ENCODE measurements around the gene UAP1.

Gene UAP1

DNA sequence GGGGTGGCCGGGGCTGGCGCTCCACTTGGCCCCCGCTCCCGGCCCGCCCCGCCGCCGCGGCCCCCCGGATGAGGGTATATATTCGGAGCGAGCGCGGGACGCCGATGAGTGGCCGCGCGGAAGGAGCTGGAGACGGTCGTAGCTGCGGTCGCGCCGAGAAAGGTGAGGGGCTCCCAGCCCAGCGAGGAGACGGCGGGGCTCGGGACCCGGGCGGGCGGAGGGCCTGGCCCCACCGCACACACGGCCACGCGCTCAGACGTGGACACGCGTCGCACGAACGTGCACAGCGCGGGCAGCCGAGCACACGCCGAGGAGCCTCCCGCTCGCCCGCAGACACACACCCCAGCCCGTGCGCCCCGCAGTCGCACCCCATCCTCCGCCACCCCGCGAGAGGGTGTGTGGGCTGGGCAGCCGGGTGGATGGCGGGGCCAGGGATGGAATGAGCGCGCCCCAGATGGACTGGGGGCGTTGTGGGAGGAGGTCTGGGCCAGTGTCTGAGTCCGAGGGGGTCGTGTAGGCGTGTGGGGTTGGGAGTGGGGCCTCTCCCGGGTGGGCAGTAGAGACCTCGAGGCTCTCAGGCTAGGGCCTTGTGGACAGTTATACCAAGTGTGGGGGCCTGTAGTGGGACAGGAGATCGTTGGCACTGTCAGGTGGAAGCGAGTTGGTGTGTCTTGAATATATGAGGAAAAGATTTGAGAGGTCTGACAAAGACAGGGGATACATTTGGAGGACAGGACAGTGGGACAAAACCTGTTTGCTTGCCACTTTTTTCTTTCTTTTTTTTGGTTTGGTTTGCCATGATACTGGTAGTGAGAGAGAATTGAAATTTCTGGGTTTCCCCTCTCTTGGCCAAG, at the start of gene UAP1:
TSS of gene UAP1 (plus strand) at position 107 of the 854 bp plus-strand sequence. CDS start 4,347 bp downstream, outside the sequence.
- DNase-seq = no peak

DNA sequence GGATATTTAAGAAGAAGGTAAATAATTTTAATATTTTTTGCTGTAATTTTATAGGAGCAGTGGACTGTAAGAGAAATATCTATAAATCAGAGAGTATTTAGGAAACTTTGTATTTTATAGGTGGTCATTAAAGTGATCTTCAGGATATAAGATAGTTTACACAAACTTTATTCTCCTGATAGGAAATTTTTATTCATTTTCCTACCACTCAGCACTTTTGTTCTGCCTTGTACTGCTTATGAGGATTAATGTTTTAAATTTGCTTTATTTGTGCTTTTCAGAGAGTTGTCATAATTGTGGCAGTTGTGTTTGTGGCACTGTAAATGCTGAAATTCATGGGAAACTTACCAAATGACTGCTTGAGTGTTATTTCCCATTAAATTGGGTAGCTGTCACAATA, 34.2 kb upstream of the UAP1 start:
- no peak for DNase-seq

DNA sequence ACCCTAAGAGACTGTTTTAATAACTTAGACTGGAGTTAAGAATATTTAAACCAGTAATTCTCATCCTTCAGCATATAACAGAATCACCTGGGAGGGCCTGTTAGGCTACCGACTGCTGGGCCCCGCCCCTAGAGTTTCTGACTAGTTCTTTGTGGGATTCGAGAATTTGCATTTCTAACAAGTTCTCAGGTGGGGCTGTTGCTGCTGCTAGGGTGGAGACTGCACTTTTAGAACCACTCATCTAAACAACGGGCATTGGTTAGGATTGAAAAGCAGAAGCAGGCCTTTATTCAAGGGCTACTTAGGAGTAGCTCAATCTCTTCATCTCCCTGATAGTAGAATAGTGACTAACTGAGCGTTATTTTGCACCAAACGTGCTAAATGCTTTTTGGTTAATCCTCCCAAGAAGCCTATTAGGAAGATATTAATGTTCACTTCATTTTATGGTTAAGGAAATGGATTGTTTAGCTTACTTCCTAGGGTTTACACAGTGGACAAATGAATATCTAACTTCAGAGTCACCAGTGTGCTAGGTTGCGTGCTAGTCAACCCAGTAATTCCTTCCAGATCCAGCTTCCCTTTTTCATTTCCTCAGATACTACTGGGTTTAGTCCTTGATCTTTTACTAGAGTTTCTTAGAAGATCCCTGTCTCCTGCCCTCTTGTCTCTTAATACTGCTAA, 31.1 kb upstream of the UAP1 start:
- DNase-seq = no peak

DNA sequence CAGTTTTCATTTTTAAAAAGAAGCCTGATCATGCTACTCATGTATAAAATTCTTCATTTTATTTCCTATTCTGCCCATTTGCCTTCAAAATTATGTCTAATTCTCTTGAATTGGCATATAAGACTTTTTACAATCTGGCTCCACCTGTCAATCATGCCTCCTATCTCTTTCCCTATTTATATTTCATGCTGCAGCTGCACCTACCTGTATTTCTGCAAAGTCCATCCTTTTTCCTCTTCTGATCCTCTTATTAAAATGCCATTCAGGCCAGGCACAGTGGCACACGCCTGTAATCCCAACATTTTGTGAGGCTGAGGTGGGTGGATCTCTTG, 30.6 kb upstream of the UAP1 start:
- no peak for DNase-seq

DNA sequence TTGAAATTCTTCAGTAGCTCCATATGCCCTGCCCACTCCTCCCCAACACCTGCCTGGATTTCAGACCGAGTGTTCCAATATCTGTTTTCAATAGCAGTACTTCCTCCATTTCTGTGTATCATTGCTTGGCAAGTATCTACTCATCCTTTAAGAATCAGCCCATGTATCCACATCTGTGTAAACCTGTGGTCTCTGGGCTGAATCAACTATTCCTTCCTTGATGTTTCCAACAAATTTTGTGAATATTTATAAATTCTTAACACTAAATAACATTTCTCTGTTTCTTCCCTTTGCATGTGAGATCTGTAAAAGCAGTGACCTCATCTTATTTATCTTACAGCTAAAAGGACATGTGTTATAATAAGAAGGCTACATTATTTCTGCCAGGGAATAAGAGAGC, 26.0 kb upstream of the UAP1 start:
- DNase-seq = no peak

DNA sequence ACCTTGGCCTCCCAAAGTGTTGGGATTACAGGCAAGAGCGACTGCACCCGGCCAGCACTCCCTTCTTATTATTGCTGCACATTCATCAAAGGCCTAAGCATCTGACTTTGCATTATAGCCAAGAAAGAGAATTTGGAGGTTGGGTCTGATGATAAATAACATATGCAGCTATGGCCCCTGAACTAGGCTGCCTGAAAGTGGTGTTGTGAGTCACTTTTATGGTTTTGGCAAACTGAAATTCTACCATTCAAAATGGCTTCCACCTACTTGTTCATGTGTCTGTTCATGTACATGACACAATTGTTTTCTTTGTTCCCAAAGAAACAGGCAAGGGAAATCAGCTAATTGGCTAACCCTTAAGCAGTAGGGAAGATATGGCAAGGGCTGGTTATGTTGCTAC, 25.0 kb upstream of the UAP1 start:
- no peak for DNase-seq

DNA sequence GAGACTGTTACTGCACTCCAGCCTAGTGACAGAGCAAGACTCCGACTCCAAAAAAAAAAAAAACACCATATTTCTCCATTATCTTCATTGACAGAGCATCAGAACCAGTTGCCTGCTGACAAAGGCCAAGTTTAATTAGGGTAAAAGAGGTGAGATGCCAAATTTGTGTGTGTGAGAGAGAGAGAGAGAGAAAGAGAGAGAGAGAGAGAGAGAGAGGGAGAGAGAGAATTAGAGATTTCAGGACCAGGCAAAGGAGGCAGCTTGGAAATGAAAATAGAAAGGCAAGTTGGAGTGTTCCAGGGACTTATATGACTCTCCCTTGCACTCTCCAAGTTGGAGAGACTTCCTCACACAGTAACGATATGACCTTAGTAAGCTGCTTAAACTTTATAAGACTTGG, 24.3 kb upstream of the UAP1 start:
- no peak for DNase-seq

DNA sequence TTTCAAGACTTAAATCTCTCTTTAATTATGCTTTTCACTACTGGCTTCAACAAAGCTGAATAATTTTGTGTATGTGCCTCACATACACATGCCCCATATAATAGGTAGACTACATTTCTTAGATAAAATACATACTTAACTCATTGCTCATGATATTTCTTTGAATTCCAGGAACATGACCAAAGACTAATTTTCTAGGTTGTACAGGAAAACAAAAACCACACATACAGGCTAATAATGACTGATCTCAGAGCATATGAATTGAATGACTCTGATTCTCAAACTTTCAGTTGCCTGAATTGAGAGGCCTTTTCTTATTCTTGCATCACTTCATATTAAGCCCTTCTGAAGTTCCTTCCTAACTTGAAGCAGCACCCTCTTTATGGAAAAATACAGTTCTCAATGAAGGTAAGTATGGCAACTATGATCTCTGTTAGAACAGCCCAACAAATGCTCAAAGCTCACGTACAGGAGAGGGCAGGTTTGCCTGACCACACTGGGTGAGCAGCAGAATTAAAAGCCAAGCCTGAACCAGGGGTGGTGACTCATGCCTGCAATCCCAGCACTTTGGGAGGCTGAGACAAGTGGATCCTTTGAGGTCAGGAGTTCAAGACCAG, 22.6 kb upstream of the UAP1 start:
- no peak for DNase-seq

DNA sequence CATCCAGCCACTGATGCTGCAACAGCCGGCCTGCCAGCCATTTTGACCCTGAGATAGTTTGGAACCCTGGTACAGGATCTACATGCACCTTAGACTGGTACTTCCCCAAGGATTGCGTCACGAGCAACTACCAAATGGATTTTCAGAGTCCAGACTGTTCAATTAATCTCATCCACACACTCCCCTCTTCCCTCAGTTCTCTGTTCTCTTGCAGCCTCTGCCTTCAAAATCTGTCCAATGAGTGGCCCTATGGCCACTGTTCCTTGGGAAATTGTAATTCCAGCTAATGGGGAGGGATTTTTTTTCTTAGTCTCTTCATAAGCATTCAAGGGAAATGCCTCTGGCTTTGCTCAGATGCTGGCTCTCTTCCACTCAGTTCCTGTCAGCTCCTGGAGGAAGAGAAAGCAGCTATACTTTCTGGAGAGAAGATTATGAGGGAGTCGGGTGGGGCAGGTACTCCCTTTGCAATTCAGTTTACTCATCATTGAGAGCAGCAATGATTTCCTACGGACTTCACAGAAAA, 19.8 kb upstream of the UAP1 start:
- DNase-seq = no peak

DNA sequence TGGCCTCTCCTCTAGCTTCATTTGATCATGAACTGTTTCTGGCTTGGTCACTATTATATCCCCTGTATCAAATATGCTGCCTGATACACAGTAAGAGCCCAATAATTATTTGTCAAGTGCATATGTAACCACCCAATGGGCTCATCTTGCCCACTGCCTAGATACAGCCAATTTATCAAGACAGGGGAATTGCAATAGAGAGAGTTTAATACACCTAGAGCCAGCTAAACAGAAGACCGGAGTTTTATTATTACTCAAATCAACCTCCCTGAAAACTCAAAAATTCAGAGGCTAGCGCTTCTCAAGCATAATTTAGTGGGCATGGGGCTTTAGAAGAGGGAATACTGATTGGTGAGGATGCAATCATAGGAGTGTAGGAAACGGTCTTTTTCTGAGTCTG, 18.3 kb upstream of the UAP1 start:
- no peak for DNase-seq

DNA sequence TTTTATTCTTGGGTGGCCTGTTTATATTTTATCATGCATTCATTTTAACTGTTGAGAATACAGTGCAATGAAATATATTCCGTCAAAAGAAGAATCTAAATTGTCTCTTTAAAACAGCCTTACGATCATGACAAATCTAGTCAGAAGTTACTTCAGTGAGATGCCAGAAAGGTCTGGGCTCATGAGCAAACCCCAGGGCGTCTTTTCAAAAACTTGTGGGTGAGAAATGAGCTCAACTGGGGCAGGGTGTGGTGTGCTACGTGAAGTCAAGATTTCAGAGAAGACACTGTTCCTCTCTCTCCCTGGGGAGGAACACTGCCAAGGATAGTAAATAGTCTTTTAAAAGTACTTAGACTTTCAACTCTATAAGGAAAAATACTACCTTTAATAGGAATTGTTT, 13.4 kb upstream of the UAP1 start:
- no peak for DNase-seq

DNA sequence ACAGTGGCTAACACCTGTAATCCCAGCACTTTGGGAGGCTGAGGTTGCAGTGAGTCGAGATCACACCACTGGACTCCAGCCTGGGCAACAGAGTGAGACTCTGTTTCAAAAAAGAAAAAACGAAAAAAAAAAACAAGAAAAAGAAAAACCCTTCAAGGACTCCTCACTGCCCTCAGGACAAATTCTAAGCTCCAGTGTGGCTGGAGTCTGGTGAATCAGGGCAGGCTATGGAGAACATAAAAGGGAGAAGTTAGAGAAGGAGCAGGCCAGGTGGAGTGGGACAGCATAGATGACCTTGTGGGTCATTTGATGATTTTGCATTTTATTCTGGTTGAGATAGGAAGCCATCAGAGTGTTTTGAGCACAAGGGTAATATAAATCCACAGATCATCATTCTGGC, 12.5 kb upstream of the UAP1 start:
- no peak for DNase-seq

DNA sequence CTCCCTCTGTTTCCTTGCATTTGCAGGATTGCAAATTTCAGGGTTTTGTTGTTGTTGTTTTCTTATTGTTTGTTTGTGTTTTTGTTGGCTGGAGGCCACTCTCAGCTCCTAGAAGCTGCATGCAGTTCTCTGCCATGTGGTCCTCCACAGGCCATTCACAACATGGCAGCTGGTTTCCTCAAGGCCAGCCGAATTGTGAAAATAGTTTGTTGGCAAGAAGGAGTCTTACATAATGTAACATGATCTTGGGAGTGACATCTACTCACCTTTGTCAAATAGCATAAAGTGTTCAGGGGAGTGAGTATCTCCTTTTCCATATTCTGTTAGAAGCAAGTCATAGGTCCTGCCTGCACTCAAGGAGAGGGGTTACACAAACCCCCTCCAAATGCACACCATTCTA, 10.6 kb upstream of the UAP1 start:
- DNase-seq = no peak

DNA sequence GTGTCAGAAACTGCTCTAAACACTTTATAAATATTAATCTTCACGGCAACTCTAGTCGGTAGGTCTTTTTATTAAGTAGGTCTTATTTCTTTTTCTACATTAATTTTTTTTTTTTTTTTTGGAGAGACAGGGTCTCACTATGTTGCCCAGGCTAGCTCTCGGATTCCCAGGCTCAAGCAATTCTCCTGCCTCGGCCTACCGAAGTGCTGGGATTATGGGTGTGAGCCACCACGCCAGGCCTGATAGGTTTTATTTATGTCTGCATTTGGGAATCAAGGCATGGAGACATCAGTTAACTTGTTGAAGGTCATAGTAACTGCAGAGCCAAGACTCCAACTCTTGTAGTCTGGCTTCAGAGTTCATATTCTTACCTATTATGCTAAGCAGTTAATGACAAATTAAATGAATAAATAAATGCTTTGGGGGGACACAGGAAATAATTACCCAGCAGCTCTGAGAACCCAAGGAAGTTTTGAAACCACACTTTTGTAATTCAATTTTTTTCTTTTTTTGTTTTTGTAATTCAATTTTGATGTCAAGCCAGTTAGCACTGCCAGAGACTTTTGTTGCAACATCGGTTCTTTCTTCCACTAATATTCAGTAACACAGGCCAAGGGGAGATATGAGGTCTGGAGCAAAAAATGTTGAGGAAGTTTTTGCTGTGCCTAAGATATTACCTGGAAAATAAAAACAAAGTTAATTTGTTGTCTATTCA, 9.4 kb upstream of the UAP1 start:
- no peak for DNase-seq

DNA sequence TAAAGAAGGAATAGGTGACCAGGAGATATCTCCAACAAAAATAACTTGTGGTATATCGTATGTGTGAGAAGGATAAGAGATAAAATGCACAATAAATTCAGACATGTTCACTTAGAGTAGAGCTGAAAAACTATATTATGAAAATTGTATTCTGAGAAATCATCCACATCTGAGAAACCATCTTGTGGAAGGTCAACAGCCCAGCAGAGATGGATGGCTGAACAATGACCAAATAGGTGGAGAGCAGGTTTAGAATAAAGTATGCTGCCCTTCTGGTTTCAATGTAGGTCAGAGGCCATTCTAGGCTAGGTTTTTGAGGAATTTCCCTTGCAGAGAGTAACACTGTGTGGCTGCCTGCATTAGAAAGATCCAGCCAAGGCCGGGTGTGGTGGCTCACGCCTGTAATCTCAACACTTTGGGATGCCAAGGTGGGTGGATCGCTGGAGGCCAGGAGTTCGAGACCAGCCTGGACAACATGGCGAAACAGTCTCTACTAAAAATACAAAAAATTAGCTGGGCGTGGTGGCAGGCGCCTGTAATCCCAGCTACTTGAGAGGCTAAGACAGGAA, 8.8 kb upstream of the UAP1 start:
- no peak for DNase-seq

DNA sequence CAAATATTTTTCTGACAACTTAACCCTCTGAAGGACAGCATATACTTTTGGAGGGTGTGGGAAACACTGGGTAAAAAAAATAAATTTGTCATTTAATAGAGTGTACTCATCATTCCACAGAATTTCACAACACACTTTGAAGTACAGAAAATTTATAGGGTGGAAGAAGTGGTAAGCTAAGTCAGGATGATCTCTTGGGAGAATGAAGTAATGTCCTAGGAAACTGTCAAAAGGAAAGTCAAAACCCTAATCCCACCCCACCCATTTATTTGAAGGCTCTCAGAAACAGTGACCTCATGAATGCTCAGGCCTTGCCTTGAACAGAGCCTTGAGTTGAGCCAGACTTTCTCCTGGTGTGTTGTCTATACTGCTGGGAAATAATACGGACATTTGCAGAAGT, 7.3 kb upstream of the UAP1 start:
- no peak for DNase-seq

DNA sequence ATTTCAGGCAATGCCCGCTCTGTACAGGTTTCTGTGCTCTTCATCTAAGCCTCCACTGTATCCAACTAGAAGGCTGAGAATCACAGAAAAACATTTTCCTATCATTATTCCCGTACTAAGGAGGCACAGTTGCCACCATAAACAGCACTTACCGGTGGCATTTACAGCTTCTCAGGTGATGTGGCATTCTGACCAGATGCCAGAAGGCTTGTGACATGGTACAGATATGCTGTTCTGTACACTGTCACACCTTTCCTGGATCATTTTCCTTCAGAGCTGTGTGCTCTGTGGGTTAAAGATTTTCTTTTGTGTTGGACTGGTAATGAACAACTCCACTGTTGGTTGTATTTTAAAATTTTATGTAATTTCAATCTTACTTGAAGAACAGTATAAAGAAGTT, 4.0 kb upstream of the UAP1 start:
- DNase-seq = no peak

DNA sequence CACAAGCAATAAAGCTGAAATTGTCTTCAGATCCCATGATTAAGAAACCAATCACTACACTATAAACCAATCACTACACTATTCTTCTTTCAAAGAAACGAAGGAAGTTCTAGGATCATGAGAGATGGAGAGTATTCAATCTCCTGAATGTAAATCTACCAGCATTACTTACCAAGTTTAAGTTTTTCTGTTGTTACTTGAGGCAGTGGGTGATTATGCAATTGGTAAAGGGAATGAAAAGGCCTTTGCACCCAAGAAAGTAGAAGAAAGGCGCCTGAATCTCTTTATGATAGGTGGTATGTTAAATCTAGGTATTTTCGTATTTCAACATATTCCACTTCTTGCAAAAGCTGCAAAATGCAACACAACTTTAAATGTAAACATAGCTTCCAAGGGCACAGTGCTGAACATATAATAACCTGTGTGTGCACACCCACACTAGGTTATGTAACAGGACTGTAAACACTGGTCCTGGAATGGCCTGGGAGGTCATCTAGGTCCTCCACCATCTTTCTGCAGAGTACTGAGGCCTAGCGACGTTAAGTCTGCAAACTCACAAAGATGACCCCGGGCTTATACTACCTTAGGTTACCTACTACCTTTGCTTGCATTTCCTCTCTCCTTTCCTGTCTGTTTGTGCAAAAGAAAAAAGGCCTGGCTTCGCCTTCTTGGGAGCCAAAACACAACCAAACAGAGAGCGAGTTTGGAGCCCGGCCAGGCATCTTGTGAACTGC, 1.1 kb upstream of the UAP1 start:
- DNase-seq = no peak

DNA sequence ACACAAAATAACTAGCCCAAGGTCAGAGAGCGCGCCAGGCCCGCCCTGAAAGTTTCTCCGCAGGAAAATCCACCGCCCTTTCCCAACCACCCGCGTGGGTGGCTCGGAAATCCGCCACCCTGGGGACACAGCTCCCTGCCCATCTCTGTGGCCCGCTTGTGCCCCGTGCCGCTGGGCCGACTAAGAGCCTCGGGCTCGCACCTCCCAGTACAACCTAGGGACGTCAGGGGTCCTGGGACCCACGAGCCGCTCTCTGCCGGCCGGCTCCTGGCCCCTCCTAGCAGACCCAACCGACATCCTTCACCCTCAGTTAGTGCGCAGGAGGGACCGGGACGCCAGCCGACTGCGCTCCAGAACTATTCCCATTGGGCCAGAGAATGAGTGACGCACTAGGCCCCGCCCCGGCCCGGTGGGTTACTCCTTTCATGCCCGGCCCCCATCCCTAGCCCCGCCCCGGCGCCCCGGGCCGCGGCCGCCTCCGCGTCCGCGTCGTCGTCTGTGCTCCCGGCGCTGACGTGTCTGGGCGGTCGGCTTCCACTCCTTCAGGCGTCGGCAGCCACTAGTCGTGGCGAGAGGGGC, 396 bp upstream of the UAP1 start:
- DNase-seq = peak; percentile 95

DNA sequence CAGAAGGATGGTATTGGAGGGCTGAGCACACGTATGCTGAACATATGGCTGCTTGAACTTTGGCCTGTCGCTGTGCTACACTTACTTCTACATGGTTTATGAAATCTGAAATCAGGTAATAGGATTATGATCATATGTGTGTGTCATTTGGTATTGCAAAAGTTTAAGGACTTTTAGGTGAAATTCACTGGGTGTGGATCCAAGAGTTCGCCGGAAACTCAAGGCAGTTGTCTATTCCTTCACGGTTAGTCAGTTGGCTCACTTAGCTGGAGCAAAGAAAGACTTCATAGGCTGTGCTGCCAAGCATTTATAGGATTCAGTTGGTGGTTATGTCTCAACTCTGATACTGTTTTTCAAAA, 927 bp downstream of the UAP1 start:
- DNase-seq = no peak

DNA sequence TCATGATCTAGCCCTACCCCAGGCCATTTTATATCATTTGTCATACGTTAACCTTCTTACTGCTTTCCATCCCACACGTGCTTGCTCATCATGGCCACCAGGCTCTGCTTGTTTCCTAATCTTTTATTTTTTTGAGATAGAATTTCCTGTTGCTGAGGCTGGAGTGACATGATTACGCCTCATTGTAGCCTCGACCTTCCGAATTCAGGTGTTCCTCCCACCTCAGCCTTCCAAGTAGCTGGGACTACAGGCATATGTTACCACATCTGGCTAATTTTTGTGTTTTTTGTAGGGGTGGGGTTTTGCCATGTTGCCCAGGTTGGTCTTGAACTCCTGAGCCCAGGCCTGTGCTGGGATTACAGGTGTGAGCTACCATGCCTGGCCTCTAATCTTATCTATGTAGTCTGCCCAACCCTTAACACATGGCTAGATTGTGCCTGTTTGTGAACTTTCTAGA, 3.3 kb downstream of the UAP1 start:
- no peak for DNase-seq

DNA sequence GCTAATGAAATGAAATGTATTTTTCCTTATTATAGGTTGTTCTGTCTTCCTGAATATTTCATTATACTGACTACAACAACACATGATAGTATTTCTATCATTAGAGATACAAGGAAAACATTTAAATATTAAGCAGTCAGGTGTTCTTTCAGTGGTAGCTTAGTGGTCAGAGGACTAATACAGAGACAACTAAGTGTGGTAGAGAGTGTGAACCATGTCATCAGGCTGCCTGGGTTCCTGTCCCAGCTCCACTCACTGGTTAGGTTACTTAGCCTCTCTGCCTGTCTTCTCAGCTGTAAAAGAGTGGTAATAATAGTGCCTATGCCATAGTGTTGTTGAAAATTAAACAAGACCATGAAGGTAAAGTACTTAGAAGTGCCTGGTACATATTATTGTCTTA, 3.9 kb downstream of the UAP1 start:
- no peak for DNase-seq

Data from DMS153 (cell line).